Activated T-helper 2 cell treated with anti-CD3 and anti-CD28 coated beads, Interferon-gamma antibody, Interleukin-2, Interleukin-4, amounts not matched to agents 10 μg/mL and 5 μg/mL and 100 μg/mL, durations not matched to agents 14 hours and 24 hours and 36 hours (primary cell): ENCODE data around the gene POFUT2. TPM values are rescaled to one million over a fixed set of nuclear protein-coding genes. Genes with fewer than 3 reads are reported as not detected.

Experiments
- DNase-seq: peaks from one replicate; pipeline ENCODE4 v3.0.0; 2021; ENCODE audit warnings: low spot score
- H3K27ac Mint-ChIP-seq: one replicate; pipeline ENCODE4 v1.8.0; 2021; ENCODE audit warnings: mixed read lengths
- H3K27me3 Mint-ChIP-seq: one replicate; pipeline ENCODE4 v1.8.0; 2021; ENCODE audit warnings: low read depth, mixed read lengths
- H3K36me3 Mint-ChIP-seq: one replicate; pipeline ENCODE4 v1.8.0; 2021; ENCODE audit warnings: low read depth, mixed read lengths
- H3K4me1 Mint-ChIP-seq: one replicate; pipeline ENCODE4 v1.8.0; 2021; ENCODE audit warnings: low read depth, mixed read lengths
- H3K4me3 Mint-ChIP-seq: one replicate; pipeline ENCODE4 v1.8.0; 2021; ENCODE audit warnings: low read depth, mild to moderate bottlenecking, moderate library complexity, mixed read lengths
- H3K9me3 Mint-ChIP-seq: one replicate; pipeline ENCODE4 v1.8.0; 2021; ENCODE audit warnings: mixed read lengths
- intact Hi-C: fragments of 100-400 bp; cut with micrococcal nuclease; formaldehyde crosslinking; loops from one replicate; pipeline ENCODE4 v1.15.1; 2023
- total RNA-seq: library from RNA; stranded (reverse); gene quantifications from 2 replicates; pipeline ENCODE4 v1.2.3, GENCODE V29; 2022

The POFUT2 gene
- total RNA-seq, 1 donor from 2014 or later, result 14.1 TPM

GRCh38 chr21:45223236-45224185 lies 64.2 kb downstream of the POFUT2 start:
- no peaks in the 10 kb centered on the region for H3K9me3 Mint-ChIP-seq
- intact Hi-C loops, result no loop called here

GRCh38 chr21:45222001-45222400 lies 65.7 kb downstream of the POFUT2 start:
- no peak overlapping the region for H3K4me3 Mint-ChIP-seq
- intact Hi-C loops, result no loop called here
- H3K27me3 Mint-ChIP-seq, result no peaks in the 10 kb centered on the region
- H3K9me3 Mint-ChIP-seq, result peaks cover 13% of the 10 kb centered on the region
- peaks cover 18% of the 10 kb centered on the region for H3K4me1 Mint-ChIP-seq
- peaks cover 33% of the 10 kb centered on the region for H3K36me3 Mint-ChIP-seq
- no peak for DNase-seq
- H3K27ac Mint-ChIP-seq, result no peak overlapping the region

More at GRCh38 chr21:45223236-45224185, 64.2 kb downstream of the POFUT2 start:
- no peak for DNase-seq
- Mint-ChIP-seq H3K4me1 (peaks cover 27% of the 10 kb centered on the region), H3K36me3 (peaks cover 18% of the 10 kb centered on the region), H3K4me3 (no peak overlapping the region), H3K27ac (no peak overlapping the region), H3K27me3 (no peaks in the 10 kb centered on the region)

- H3K9me3 Mint-ChIP-seq, result peaks cover 24% of the 10 kb centered on the region
- no peak overlapping the region for H3K27ac Mint-ChIP-seq
- peaks cover 43% of the 10 kb centered on the region for H3K36me3 Mint-ChIP-seq
- H3K4me1 Mint-ChIP-seq, result peaks cover 7% of the 10 kb centered on the region
- intact Hi-C loops, result no loop called here
- H3K4me3 Mint-ChIP-seq, result no peak overlapping the region
- H3K27me3 Mint-ChIP-seq, result no peaks in the 10 kb centered on the region
- no peak for DNase-seq
Observed at GRCh38 chr21:45220714-45221490, 66.8 kb downstream of the POFUT2 start.

GRCh38 chr21:45220071-45220481 lies 67.6 kb downstream of the POFUT2 start:
- peaks cover 47% of the 10 kb centered on the region for H3K36me3 Mint-ChIP-seq
- no peaks in the 10 kb centered on the region for H3K27me3 Mint-ChIP-seq
- DNase-seq, result no peak
- intact Hi-C loops, result no loop called here
- H3K4me1 Mint-ChIP-seq, result peaks cover 4% of the 10 kb centered on the region
- H3K27ac Mint-ChIP-seq, result no peak overlapping the region
- no peak overlapping the region for H3K4me3 Mint-ChIP-seq
- peaks cover 25% of the 10 kb centered on the region for H3K9me3 Mint-ChIP-seq

GRCh38 chr21:45219517-45219916 lies 68.2 kb downstream of the POFUT2 start:
- peaks cover 4% of the 10 kb centered on the region for H3K4me1 Mint-ChIP-seq
- intact Hi-C loops, result no loop called here
- H3K4me3 Mint-ChIP-seq, result no peak overlapping the region
- no peaks in the 10 kb centered on the region for H3K27me3 Mint-ChIP-seq
- peaks cover 25% of the 10 kb centered on the region for H3K9me3 Mint-ChIP-seq
- no peak for DNase-seq
- H3K27ac Mint-ChIP-seq, result no peak overlapping the region
- H3K36me3 Mint-ChIP-seq, result peaks cover 52% of the 10 kb centered on the region

- intact Hi-C loops, result no loop called here
- Mint-ChIP-seq H3K4me1 (peaks cover 2% of the 10 kb centered on the region), H3K36me3 (peaks cover 59% of the 10 kb centered on the region), H3K9me3 (peaks cover 25% of the 10 kb centered on the region), H3K4me3 (no peak overlapping the region), H3K27ac (no peak overlapping the region), H3K27me3 (no peaks in the 10 kb centered on the region)
- no peak for DNase-seq
Observed at GRCh38 chr21:45217010-45217409, 70.7 kb downstream of the POFUT2 start.

- Mint-ChIP-seq H3K4me1 (peaks cover 2% of the 10 kb centered on the region), H3K9me3 (peaks cover 25% of the 10 kb centered on the region), H3K27ac (no peak overlapping the region), H3K36me3 (peaks cover 69% of the 10 kb centered on the region), H3K4me3 (no peak overlapping the region), H3K27me3 (no peaks in the 10 kb centered on the region)
- intact Hi-C loops, result no loop called here
- no peak for DNase-seq
Observed at GRCh38 chr21:45215213-45215612, 72.5 kb downstream of the POFUT2 start.

Other genes with a start within 250 kb of the POFUT2 start
- 25.8 and 29.5 TPM in 2 replicates for gene ADARB1, start 213.3 kb downstream of the POFUT2 start, total RNA-seq
- gene COL18A1, start 117.3 kb upstream of the POFUT2 start, total RNA-seq, result 2.9 and 3.4 TPM in 2 replicates